Ureter (tissue), 1 donor: ENCODE data around the gene NEUROD2. TPM values are rescaled to one million over a fixed set of nuclear protein-coding genes. Genes with fewer than 3 reads are reported as not detected.

Source experiments
- DNase-seq: peaks from one replicate; pipeline ENCODE4 v3.0.0-alpha.2; 2020; ENCODE audit warnings: low spot score
- total RNA-seq: library from RNA; stranded (reverse); gene quantifications from one replicate; pipeline ENCODE4 v1.2.4, GENCODE V29; 2023
- donor health status: DM: yes; HTN: yes; CAD: no.

Gene NEUROD2
- total RNA-seq, 1 donor from 2014 or later, result not detected

- DNase-seq, result no peak
Measured at GRCh38 chr17:39635614-39636176, 28.0 kb upstream of the NEUROD2 start.

GRCh38 chr17:39634384-39634871 is 26.7 kb upstream of the NEUROD2 start:
- no peak for DNase-seq

DNA sequence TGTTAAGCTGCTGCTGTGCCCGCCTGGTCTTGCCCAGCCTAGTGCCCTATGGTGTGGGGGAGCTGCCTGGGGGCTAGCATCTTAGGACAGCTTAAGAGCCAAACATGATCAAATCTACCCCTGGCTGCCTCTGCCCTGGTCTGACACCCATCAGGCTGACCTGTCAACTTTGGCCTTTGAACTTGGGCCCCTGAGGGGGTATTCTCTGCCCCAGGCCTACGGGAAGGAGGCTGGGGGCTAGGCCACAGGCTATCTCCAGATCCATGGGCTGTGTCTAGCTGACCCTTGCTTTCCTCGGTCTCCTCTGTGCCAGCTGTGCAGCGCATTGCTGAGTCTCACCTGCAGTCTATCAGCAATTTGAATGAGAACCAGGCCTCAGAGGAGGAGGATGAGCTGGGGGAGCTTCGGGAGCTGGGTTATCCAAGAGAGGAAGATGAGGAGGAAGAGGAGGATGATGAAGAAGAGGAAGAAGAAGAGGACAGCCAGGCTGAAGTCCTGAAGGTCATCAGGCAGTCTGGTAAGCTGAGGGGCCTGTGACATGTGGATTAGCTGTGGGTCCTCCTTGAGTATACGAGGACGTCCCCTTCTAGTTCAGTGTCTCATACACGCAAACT is 26.0 kb upstream of the NEUROD2 start:
- DNase-seq, result no peak

- peak; percentile 75 for DNase-seq
Measured at GRCh38 chr17:39632153-39632941, 24.6 kb upstream of the NEUROD2 start.

DNA sequence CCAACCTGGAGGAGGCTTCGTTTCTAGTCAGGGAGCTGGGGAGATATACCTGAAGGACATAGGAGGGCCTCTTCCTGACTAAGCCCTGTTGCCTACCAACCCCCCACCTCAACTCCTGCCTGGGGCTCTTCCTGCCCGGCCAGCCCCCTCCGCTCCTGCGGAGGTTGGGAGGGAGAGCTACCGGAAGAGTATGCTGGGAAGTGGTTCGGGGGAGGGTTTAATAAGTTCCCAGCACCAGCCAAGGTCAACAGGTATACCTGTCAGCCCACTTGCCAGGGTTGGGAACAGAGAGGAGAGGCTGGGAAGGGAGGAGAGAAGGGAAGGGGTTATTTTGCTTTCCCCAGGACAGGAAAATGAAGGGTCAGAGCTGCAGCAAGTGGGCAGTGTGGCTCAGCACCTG is 23.7 kb upstream of the NEUROD2 start:
- no peak for DNase-seq

DNA sequence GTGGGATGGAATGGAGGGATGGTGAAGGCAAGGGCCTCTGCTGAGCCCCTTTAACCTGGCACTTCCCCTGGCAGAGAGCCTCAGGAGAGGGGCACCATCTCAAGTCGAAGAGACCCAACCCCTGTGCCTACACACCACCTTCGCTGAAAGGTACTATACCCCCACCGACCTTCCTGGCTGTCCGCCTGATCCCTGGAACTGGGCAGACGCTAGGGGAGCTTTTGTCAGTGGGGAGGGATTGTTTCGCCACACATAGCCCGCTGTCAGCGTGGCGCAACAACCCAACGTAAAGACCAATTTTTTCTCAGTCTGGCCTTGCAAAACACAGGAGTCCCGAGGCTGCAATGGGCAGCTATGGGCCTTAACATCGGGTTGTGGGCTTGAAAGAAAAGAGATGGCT is 22.2 kb upstream of the NEUROD2 start:
- no peak for DNase-seq

GRCh38 chr17:39629494-39629880 is 21.8 kb upstream of the NEUROD2 start:
- DNase-seq, result no peak

DNA sequence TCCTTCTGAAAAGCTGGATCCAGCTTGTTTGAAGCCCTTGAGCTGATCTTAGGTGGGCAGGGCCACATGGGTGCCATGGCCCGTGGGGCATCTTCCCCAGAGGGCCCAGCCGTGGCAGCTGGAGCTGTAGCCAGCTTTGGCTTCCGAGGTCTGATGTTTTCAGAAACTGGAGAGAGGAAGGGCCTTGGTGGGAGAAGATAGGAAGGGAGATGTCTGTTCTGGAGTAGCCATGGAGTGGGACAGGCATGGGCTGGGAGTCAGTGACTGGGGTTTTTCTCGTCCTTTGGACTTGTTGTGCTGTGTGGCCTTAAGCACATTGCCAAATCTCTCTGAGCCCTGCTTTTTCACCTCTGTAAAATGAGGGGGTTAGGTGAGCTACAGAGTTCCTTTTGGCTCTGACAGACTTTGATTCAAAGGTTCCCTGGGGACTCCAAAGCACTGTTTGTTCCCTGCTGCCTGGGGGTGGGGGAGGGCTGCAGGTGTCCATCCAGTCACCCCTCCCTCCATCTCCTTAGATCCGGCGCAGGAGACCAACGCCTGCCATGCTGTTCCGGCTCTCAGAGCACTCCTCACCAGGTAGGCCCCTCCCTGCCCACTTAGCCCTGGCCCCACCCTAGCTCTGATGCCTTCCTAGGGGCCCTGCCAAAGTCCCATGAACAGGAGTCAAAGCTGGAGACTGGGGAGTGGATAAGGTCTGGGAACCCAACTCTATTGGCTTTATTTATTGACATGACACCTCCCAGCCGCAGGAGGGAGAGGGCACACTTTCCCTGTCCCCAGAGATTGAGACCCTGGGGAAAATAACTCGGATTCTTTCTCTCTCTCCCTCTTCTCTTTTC is 21.2 kb upstream of the NEUROD2 start:
- DNase-seq, result no peak

- no peak for DNase-seq
Measured at GRCh38 chr17:39627712-39628516, 20.2 kb upstream of the NEUROD2 start.

DNA sequence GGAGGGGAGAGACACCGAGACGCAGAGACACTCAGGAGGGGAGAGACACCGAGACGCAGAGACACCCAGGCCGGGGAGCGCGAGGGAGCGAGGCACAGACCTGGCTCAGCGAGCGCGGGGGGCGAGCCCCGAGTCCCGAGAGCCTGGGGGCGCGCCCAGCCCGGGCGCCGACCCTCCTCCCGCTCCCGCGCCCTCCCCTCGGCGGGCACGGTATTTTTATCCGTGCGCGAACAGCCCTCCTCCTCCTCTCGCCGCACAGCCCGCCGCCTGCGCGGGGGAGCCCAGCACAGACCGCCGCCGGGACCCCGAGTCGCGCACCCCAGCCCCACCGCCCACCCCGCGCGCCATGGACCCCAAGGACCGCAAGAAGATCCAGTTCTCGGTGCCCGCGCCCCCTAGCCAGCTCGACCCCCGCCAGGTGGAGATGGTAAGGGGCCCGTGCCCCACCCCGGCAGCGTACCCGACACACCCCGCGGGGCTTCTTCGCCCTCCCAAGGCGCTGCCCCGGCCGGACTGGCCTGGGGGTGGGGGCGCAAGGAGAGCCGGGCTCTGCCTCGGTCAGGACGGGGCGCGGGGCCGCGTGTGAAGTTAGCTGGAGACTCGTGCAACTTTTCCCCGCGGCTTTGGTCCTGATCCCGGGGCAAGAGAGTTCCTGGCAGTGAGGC is 19.5 kb upstream of the NEUROD2 start:
- no peak for DNase-seq

DNA sequence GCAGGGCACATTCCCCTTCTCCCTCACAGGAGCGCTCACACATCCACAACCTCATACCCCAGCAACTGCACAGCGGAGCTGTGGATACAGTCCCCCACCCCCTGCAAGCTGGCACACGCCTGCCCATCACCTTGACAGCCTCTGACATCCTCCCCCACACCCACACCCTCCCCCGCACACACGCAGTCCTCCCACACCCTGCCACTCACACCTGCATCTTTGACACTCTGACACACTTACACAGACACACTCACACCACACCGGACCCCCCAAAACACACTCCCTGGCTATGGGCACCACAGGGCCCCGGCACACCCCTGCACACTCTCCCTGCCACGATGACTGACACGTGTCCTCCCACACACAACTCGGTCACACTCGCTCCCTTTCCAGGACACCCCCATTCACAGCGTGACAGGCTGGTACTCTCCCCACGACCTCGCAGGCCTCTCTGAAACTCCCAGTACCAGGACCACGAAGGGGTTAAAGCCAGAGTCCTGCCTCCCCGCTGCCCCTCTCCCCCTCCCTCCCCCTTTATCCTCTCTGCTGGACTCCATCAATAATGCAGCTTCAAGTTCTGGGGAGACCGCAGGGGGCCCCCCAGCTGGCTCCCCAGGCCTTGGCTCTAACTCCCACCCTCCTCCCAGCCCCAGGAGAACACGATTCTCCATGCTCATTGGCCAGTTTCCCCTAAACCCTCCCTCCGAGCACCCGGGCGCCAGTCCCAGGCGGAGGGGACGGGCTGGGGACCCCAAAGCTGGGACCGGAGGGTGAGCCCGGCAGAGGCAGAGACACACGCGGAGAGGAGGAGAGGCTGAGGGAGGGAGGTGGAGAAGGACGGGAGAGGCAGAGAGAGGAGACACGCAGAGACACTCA is 18.7 kb upstream of the NEUROD2 start, which contains the start of gene PPP1R1B:
PPP1R1B (plus strand) TSS at position 782 of the 876 bp plus-strand sequence. CDS start 441 bp downstream, outside the sequence.
- peak; percentile 60 for DNase-seq

DNA sequence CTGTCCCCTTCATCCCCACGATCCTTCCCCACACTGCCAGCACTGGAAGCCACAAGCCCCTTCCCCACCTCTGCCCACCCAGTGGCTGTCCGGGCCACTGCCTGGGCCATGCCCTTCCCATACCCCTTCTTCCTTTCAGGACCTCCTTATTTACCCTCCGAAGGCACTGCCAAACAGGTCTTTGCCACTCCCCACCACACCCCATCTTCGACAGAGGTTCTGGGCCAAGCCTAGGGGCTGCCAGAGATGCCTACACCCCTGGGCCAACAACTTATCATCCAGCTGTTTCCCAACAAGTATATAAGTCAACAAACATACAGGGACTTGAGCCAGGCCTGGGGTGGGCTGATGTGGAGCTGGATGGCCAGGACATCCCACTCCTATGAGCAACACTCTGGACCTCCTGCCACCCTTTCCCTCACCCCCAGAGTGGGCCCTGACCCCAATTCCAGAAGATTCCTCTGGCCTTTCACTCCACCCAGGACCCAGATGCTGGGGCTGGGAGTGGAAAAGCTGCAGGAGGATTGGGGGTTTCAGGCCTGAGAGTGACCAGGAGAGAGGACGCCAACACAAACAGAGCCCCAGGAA is 17.6 kb upstream of the NEUROD2 start:
- no peak for DNase-seq

DNA sequence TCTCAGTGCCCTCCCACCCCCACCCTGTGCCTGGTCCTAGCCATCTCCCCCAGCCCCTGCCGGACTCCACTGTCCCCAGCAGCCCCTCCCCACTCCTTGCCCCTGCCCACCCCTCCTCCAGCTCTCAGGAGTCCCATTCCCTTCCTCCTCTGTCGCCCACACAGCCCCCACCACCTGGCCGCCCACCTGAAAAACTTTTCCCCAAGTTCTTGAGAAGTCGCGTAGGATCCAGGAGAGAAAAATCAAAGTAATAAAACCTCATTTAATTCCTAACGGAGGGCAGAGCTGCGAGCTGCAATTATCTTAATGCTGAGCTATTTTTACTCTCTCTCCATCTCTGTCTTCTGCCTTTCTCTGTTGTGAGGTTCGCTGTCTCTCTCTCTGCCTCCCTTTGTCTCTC is 16.6 kb upstream of the NEUROD2 start:
- no peak for DNase-seq

DNA sequence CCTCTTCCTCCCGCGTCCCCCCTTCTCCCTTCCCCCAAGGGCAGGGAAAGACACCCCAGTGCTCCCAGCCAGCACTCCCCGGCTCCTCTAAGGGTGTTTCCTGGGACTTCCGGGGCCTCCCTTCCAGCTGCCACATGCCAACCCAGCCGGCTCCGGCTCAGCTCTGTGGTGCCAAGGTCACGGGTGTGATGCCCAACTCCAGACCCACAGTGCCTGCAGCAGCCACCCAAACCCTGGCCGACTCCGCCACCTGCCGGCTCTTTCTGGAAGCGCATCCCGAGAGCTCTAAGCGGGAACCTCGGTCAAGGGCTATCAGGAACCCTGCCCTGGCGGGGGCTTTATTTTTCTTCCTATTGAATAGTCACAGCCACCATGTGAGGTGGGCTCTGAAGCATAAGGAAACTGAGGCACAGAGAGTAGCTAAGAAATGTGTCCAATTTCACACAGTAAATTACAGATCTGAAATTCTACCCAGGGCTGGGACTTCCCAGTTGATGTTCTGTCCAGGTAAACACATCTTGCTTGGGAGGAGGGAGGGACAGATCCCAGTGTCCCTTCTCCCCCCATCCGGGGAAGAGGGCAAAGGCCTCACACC is 15.7 kb upstream of the NEUROD2 start:
- peak; percentile 88 for DNase-seq

DNA sequence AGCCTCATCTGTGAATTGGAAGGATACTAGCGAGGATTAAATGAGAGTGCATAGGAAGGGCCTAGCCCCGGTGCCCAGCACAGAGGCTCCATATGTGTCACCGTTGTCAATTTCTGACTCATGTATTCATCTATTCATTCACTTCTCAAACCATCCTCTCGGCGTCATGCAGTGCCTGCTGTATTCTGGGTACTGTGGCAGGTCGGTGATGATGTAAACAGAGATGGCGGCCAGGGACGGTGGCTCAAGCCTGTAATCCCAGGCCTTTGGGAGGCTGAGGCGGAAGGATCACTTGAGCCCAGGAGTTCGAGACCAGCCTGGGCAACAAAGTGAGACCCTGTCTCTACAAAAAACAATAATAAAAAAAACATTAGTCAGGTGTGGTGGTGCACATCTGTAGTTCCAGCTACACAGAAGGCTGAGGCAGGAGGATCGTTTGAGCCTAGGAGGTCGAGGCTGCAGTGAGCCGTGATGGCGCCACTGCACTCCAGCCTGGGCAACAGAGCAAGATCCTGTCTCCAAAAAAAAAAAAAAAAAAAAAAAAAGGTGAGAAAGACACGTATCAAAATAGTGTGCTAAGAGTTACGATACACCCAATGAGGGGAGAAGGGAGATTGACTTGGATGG is 14.8 kb upstream of the NEUROD2 start:
- no peak for DNase-seq

GRCh38 chr17:39621523-39622379 is 14.0 kb upstream of the NEUROD2 start:
- peak; percentile 91 for DNase-seq

- no peak for DNase-seq
Measured at GRCh38 chr17:39619786-39620101, 12.0 kb upstream of the NEUROD2 start.
